Measurements from ENCODE around the gene TSTD2.

DNA sequence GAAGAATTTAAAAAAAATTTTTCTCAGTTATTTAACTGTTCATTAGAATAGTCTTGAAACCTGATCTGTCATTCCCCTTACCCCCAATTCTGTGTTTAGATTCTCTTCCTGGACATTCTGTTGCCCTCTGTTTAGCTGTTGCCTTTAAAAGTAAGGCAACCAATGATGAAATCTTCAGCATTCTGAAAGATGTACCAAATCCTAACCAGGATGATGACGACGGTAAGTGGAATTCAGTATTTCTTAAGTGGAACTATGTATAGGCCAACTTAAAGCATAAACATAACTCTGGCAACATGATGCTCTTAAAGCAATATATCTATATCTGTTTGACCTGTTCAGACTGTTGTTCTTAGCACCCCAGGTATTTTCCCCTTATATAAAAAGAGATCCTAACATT is 27.7 kb upstream of the TSTD2 start:
- TF ChIP-seq, protein P1, sequence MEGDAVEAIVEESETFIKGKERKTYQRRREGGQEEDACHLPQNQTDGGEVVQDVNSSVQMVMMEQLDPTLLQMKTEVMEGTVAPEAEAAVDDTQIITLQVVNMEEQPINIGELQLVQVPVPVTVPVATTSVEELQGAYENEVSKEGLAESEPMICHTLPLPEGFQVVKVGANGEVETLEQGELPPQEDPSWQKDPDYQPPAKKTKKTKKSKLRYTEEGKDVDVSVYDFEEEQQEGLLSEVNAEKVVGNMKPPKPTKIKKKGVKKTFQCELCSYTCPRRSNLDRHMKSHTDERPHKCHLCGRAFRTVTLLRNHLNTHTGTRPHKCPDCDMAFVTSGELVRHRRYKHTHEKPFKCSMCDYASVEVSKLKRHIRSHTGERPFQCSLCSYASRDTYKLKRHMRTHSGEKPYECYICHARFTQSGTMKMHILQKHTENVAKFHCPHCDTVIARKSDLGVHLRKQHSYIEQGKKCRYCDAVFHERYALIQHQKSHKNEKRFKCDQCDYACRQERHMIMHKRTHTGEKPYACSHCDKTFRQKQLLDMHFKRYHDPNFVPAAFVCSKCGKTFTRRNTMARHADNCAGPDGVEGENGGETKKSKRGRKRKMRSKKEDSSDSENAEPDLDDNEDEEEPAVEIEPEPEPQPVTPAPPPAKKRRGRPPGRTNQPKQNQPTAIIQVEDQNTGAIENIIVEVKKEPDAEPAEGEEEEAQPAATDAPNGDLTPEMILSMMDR (IDR thresholded peaks at IDR 0.05; ENCODE audit: low read depth, low read length, poor library complexity, severe bottlenecking) = no peak
- no peak for TF ChIP-seq EZH2phosphoT487 (IDR thresholded peaks at IDR 0.05; ENCODE audit: borderline replicate concordance, low read length)
